ENCODE results near the gene CDC16.

CDC16 gene

GRCh38 chr13:114275304-114275703 is 40.6 kb downstream of the CDC16 start:
- DNase-seq (ENCODE audit: low read depth), result no peak
- no peak for TF ChIP-seq CTCF (conservative IDR thresholded peaks at IDR 0.05; ENCODE audit: control insufficient read depth, insufficient read depth, low read depth, low read length)
- no peak overlapping the region for H3K4me3 ChIP-seq (ENCODE audit: control insufficient read depth, low read depth, low read length)

- TF ChIP-seq CTCF (conservative IDR thresholded peaks at IDR 0.05; ENCODE audit: control insufficient read depth, insufficient read depth, low read depth, low read length), result no peak
- DNase-seq (ENCODE audit: low read depth), result no peak
- H3K4me3 ChIP-seq (ENCODE audit: control insufficient read depth, low read depth, low read length), result no peak overlapping the region
Observed at GRCh38 chr13:114279146-114279545, 44.4 kb downstream of the CDC16 start.

- DNase-seq (ENCODE audit: low read depth), result no peak
- TF ChIP-seq CTCF (conservative IDR thresholded peaks at IDR 0.05; ENCODE audit: control insufficient read depth, insufficient read depth, low read depth, low read length), result no peak
- H3K4me3 ChIP-seq (ENCODE audit: control insufficient read depth, low read depth, low read length), result no peak overlapping the region
Observed at GRCh38 chr13:114279758-114280355, 45.2 kb downstream of the CDC16 start.

- peak within 1 kb of the TSS; percentile 80 for H3K4me3 ChIP-seq (ENCODE audit: control insufficient read depth, low read depth, low read length)
- no peak for TF ChIP-seq CTCF (conservative IDR thresholded peaks at IDR 0.05; ENCODE audit: control insufficient read depth, insufficient read depth, low read depth, low read length)
- peak; percentile 88 for DNase-seq (ENCODE audit: low read depth)
Observed at GRCh38 chr13:114281351-114282040, 46.8 kb downstream of the CDC16 start, which contains the start of gene UPF3A. TSS of gene UPF3A (plus strand) at chr13:114281601. CDS start at chr13:114281640, 39 bp downstream.

- H3K4me3 ChIP-seq (ENCODE audit: control insufficient read depth, low read depth, low read length), result peak overlapping the region; percentile 80
- peak; percentile 61 for DNase-seq (ENCODE audit: low read depth)
- TF ChIP-seq CTCF (conservative IDR thresholded peaks at IDR 0.05; ENCODE audit: control insufficient read depth, insufficient read depth, low read depth, low read length), result no peak
Observed at GRCh38 chr13:114282041-114282670, 47.5 kb downstream of the CDC16 start.

GRCh38 chr13:114283576-114283975 is 48.9 kb downstream of the CDC16 start:
- TF ChIP-seq CTCF (conservative IDR thresholded peaks at IDR 0.05; ENCODE audit: control insufficient read depth, insufficient read depth, low read depth, low read length), result no peak
- no peak for DNase-seq (ENCODE audit: low read depth)
- no peak overlapping the region for H3K4me3 ChIP-seq (ENCODE audit: control insufficient read depth, low read depth, low read length)
